ENCODE measurements around the gene ITGA8.

- no peak for TF ChIP-seq POLR2A (IDR thresholded peaks at IDR 0.05)
- TF ChIP-seq, protein P1, sequence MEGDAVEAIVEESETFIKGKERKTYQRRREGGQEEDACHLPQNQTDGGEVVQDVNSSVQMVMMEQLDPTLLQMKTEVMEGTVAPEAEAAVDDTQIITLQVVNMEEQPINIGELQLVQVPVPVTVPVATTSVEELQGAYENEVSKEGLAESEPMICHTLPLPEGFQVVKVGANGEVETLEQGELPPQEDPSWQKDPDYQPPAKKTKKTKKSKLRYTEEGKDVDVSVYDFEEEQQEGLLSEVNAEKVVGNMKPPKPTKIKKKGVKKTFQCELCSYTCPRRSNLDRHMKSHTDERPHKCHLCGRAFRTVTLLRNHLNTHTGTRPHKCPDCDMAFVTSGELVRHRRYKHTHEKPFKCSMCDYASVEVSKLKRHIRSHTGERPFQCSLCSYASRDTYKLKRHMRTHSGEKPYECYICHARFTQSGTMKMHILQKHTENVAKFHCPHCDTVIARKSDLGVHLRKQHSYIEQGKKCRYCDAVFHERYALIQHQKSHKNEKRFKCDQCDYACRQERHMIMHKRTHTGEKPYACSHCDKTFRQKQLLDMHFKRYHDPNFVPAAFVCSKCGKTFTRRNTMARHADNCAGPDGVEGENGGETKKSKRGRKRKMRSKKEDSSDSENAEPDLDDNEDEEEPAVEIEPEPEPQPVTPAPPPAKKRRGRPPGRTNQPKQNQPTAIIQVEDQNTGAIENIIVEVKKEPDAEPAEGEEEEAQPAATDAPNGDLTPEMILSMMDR (IDR thresholded peaks at IDR 0.05): no peak
Observed at GRCh38 chr10:15704581-15704968, 15.1 kb downstream of the ITGA8 start.
